Measurements from ENCODE around the gene ONECUT3. TPM values are rescaled to one million over a fixed set of nuclear protein-coding genes. Genes with fewer than 3 reads are reported as not detected.

Gene ONECUT3
- total RNA-seq, 1 donor from 2014 or later, result 0.94 TPM

GRCh38 chr19:1744133-1744665, 9.1 kb upstream of the ONECUT3 start:
- no peak overlapping the region for H3K4me3 Mint-ChIP-seq
- TF ChIP-seq, protein P1, sequence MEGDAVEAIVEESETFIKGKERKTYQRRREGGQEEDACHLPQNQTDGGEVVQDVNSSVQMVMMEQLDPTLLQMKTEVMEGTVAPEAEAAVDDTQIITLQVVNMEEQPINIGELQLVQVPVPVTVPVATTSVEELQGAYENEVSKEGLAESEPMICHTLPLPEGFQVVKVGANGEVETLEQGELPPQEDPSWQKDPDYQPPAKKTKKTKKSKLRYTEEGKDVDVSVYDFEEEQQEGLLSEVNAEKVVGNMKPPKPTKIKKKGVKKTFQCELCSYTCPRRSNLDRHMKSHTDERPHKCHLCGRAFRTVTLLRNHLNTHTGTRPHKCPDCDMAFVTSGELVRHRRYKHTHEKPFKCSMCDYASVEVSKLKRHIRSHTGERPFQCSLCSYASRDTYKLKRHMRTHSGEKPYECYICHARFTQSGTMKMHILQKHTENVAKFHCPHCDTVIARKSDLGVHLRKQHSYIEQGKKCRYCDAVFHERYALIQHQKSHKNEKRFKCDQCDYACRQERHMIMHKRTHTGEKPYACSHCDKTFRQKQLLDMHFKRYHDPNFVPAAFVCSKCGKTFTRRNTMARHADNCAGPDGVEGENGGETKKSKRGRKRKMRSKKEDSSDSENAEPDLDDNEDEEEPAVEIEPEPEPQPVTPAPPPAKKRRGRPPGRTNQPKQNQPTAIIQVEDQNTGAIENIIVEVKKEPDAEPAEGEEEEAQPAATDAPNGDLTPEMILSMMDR (conservative IDR thresholded peaks at IDR 0.05), result no peak
- H3K9me3 Mint-ChIP-seq, result no peaks in the 10 kb centered on the region
- H3K4me1 Mint-ChIP-seq (ENCODE audit: unreplicated experiment), result no peaks in the 10 kb centered on the region
- no peak for DNase-seq (ENCODE audit: extremely low spot score, unreplicated experiment)
- no peaks in the 10 kb centered on the region for H3K36me3 Mint-ChIP-seq
- H3K27me3 Mint-ChIP-seq, result peaks cover 68% of the 10 kb centered on the region
- H3K27ac Mint-ChIP-seq, result no peak overlapping the region

GRCh38 chr19:1744822-1745563, 8.3 kb upstream of the ONECUT3 start:
- Mint-ChIP-seq H3K27ac (no peak overlapping the region), H3K4me3 (no peak overlapping the region), H3K9me3 (no peaks in the 10 kb centered on the region), H3K4me1 (ENCODE audit: unreplicated experiment) (no peaks in the 10 kb centered on the region), H3K27me3 (peaks cover 63% of the 10 kb centered on the region), H3K36me3 (no peaks in the 10 kb centered on the region)
- TF ChIP-seq, protein P1 (conservative IDR thresholded peaks at IDR 0.05), result no peak
- no peak for DNase-seq (ENCODE audit: extremely low spot score, unreplicated experiment)

- Mint-ChIP-seq H3K27ac (no peak overlapping the region), H3K27me3 (peaks cover 63% of the 10 kb centered on the region), H3K4me1 (ENCODE audit: unreplicated experiment) (no peaks in the 10 kb centered on the region), H3K4me3 (peak overlapping the region; percentile 25), H3K36me3 (no peaks in the 10 kb centered on the region), H3K9me3 (no peaks in the 10 kb centered on the region)
- TF ChIP-seq, protein P1 (conservative IDR thresholded peaks at IDR 0.05), result no peak
- DNase-seq (ENCODE audit: extremely low spot score, unreplicated experiment), result no peak
Observed at GRCh38 chr19:1745589-1746031, 7.7 kb upstream of the ONECUT3 start.

DNA sequence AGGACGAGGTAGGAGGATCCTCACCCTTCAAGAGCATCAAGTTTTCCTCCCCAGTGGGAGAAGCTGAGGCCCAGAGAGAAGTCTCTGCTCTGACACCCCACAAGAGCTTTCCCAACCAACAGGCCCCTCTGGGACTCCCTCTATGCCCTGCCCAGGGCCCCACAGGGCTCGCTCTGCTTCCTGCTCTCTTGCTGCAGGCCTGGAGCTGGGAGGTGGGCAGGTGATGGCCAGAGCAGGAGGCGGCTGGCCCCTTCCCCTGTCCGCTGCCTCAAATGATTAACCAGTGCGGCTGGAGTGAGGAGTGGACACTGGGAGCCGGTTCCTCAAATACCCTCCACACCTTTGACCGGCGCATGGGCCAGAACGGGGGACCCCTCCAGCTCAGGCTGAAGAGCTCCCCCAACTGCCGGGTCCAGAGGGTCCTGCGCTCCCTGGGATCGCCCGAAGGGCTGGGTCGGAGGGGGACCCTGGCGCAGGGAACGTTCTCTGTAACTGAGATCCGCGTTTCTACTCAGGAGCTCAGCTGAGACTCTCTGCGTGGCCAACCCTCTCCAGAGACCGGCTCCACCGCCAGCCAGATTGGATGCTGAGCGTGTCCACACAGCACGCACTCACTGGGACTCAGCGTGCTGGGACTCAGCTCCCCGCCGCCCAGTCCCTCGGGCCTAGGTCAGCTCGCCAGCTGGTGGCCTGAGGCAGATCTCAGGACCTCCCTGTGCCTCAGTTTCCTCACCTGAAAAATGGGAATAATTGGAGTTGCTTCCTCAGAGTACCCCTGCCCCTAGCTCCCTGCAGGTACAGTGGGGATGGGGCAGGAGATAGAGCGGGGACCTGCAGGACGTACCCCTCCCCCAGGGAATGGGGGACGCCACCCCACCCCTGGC, 6.7 kb upstream of the ONECUT3 start:
- H3K4me1 Mint-ChIP-seq (ENCODE audit: unreplicated experiment), result no peaks in the 10 kb centered on the region
- H3K4me3 Mint-ChIP-seq, result no peak overlapping the region
- H3K36me3 Mint-ChIP-seq, result no peaks in the 10 kb centered on the region
- H3K27me3 Mint-ChIP-seq, result peaks cover 66% of the 10 kb centered on the region
- no peak overlapping the region for H3K27ac Mint-ChIP-seq
- H3K9me3 Mint-ChIP-seq, result no peaks in the 10 kb centered on the region
- no peak for DNase-seq (ENCODE audit: extremely low spot score, unreplicated experiment)
- TF ChIP-seq, protein P1 (conservative IDR thresholded peaks at IDR 0.05), result no peak

DNA sequence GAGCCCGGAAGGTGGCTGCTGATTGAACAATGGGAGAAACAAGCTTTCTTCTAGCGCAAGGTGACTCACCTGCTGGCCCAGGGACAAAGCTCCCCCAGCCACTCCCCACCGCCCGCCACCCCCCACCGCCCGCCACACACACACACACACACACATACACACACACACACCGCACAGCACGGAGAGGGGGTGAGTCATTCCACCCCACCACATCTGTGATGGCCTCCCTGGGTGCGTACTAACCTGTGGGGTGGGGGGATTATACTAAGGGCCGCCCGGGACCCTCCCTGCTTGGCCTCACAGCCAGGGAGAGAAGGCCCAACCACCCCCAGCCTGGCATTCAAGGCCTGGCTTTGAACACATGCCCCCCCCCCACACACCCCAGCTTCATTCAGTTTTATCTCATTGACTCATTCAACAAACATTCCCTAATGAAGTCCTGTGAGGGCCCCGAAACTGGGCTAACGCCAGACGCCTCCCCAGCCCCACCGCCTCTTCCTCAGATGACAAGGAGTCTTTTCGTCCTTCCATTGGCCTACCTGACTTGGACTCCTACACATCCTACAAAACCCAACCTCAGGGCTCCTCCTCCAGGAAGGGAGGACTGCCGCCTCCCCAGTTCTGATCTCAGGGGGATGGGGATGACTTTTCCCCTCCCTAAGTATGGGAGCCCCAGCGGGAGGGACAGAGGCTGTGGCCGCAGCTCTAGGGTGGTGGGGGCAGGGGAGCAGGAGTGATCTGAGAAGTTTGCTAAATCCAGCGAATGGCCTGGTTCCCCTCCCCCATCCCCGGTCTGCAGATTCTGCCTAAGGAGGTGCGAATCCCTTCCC, 5.8 kb upstream of the ONECUT3 start:
- Mint-ChIP-seq H3K27ac (peak overlapping the region; percentile 41), H3K4me1 (ENCODE audit: unreplicated experiment) (no peaks in the 10 kb centered on the region), H3K27me3 (peaks cover 66% of the 10 kb centered on the region), H3K4me3 (peak overlapping the region; percentile 41), H3K9me3 (no peaks in the 10 kb centered on the region), H3K36me3 (no peaks in the 10 kb centered on the region)
- TF ChIP-seq, protein P1 (conservative IDR thresholded peaks at IDR 0.05), result no peak
- no peak for DNase-seq (ENCODE audit: extremely low spot score, unreplicated experiment)
